ENCODE data around the gene MTLN. TPM values are rescaled to one million over a fixed set of nuclear protein-coding genes. Genes with fewer than 3 reads are reported as not detected.

Gene MTLN
- total and polyA plus RNA-seq, 2 of the 13 experiments (the other 11 are each of a cell fraction or from before 2014, with no cell fraction given): 37.1 to 50.4 TPM

GRCh38 chr2:110211938-110212858, at the start of gene MTLN (continued):
- TF ChIP-seq JUND (CRISPR knock-in tag; IDR thresholded peaks at IDR 0.05) (0 out of 2 replicates have a peak, but pooled peaks have one; percentile 45), ZFP62 (CRISPR knock-in tag; IDR thresholded peaks at IDR 0.05) (no peak), ZNF580 (CRISPR knock-in tag; IDR thresholded peaks at IDR 0.05; ENCODE audit: borderline replicate concordance, low read depth) (peak; percentile 36; the same call in 1 of the 2 replicates), SIX4 (CRISPR knock-in tag; IDR thresholded peaks at IDR 0.05) (no peak), ZSCAN9 (CRISPR knock-in tag; IDR thresholded peaks at IDR 0.05; ENCODE audit: borderline replicate concordance) (peak; percentile 83), ZNF878 (CRISPR knock-in tag; IDR thresholded peaks at IDR 0.05) (no peak), ZNF510 (CRISPR knock-in tag; IDR thresholded peaks at IDR 0.05; ENCODE audit: low read depth) (no peak), ZNF614 (CRISPR knock-in tag; IDR thresholded peaks at IDR 0.05; ENCODE audit: borderline replicate concordance) (peak; percentile 86), NPAS2 (CRISPR knock-in tag; IDR thresholded peaks at IDR 0.05; ENCODE audit: borderline replicate concordance) (no peak), PHF8 (CRISPR knock-in tag; IDR thresholded peaks at IDR 0.05) (peak; percentile 91)
- TF ChIP-seq, protein P1, sequence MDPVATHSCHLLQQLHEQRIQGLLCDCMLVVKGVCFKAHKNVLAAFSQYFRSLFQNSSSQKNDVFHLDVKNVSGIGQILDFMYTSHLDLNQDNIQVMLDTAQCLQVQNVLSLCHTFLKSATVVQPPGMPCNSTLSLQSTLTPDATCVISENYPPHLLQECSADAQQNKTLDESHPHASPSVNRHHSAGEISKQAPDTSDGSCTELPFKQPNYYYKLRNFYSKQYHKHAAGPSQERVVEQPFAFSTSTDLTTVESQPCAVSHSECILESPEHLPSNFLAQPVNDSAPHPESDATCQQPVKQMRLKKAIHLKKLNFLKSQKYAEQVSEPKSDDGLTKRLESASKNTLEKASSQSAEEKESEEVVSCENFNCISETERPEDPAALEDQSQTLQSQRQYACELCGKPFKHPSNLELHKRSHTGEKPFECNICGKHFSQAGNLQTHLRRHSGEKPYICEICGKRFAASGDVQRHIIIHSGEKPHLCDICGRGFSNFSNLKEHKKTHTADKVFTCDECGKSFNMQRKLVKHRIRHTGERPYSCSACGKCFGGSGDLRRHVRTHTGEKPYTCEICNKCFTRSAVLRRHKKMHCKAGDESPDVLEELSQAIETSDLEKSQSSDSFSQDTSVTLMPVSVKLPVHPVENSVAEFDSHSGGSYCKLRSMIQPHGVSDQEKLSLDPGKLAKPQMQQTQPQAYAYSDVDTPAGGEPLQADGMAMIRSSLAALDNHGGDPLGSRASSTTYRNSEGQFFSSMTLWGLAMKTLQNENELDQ (CRISPR knock-in tag; IDR thresholded peaks at IDR 0.05; ENCODE audit: borderline replicate concordance): no peak
- TF ChIP-seq, protein P2, sequence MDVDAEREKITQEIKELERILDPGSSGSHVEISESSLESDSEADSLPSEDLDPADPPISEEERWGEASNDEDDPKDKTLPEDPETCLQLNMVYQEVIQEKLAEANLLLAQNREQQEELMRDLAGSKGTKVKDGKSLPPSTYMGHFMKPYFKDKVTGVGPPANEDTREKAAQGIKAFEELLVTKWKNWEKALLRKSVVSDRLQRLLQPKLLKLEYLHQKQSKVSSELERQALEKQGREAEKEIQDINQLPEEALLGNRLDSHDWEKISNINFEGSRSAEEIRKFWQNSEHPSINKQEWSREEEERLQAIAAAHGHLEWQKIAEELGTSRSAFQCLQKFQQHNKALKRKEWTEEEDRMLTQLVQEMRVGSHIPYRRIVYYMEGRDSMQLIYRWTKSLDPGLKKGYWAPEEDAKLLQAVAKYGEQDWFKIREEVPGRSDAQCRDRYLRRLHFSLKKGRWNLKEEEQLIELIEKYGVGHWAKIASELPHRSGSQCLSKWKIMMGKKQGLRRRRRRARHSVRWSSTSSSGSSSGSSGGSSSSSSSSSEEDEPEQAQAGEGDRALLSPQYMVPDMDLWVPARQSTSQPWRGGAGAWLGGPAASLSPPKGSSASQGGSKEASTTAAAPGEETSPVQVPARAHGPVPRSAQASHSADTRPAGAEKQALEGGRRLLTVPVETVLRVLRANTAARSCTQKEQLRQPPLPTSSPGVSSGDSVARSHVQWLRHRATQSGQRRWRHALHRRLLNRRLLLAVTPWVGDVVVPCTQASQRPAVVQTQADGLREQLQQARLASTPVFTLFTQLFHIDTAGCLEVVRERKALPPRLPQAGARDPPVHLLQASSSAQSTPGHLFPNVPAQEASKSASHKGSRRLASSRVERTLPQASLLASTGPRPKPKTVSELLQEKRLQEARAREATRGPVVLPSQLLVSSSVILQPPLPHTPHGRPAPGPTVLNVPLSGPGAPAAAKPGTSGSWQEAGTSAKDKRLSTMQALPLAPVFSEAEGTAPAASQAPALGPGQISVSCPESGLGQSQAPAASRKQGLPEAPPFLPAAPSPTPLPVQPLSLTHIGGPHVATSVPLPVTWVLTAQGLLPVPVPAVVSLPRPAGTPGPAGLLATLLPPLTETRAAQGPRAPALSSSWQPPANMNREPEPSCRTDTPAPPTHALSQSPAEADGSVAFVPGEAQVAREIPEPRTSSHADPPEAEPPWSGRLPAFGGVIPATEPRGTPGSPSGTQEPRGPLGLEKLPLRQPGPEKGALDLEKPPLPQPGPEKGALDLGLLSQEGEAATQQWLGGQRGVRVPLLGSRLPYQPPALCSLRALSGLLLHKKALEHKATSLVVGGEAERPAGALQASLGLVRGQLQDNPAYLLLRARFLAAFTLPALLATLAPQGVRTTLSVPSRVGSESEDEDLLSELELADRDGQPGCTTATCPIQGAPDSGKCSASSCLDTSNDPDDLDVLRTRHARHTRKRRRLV (CRISPR knock-in tag; IDR thresholded peaks at IDR 0.05): 0 out of 2 replicates have a peak, but pooled peaks have one; percentile 20
- TF ChIP-seq, protein P3, sequence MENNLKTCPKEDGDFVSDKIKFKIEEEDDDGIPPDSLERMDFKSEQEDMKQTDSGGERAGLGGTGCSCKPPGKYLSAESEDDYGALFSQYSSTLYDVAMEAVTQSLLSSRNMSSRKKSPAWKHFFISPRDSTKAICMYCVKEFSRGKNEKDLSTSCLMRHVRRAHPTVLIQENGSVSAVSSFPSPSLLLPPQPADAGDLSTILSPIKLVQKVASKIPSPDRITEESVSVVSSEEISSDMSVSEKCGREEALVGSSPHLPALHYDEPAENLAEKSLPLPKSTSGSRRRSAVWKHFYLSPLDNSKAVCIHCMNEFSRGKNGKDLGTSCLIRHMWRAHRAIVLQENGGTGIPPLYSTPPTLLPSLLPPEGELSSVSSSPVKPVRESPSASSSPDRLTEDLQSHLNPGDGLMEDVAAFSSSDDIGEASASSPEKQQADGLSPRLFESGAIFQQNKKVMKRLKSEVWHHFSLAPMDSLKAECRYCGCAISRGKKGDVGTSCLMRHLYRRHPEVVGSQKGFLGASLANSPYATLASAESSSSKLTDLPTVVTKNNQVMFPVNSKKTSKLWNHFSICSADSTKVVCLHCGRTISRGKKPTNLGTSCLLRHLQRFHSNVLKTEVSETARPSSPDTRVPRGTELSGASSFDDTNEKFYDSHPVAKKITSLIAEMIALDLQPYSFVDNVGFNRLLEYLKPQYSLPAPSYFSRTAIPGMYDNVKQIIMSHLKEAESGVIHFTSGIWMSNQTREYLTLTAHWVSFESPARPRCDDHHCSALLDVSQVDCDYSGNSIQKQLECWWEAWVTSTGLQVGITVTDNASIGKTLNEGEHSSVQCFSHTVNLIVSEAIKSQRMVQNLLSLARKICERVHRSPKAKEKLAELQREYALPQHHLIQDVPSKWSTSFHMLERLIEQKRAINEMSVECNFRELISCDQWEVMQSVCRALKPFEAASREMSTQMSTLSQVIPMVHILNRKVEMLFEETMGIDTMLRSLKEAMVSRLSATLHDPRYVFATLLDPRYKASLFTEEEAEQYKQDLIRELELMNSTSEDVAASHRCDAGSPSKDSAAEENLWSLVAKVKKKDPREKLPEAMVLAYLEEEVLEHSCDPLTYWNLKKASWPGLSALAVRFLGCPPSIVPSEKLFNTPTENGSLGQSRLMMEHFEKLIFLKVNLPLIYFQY (CRISPR knock-in tag; IDR thresholded peaks at IDR 0.05; ENCODE audit: borderline replicate concordance): no peak

All from HepG2 (cell line).